Measurements from ENCODE around the gene MAP3K21. TPM values are rescaled to one million over a fixed set of nuclear protein-coding genes. Genes with fewer than 3 reads are reported as not detected.
A peak's percentile ranks its signal among the peaks of the same experiment; 100 is the strongest.

The MAP3K21 gene
- polyA plus RNA-seq, 3 donors: 0.38 to 2.7 (median 0.59) TPM

- H3K9ac ChIP-seq (ENCODE audit: insufficient read depth, low read length, poor library complexity, severe bottlenecking): no peak overlapping the region
- H4K20me1 ChIP-seq (ENCODE audit: insufficient read depth, low read length): no peaks in the 10 kb centered on the region
- Mint-ChIP-seq H3K4me1 (no peaks in the 10 kb centered on the region), H3K4me3 (no peak overlapping the region), H3K9me3 (peaks cover 0 to 2% (median 0%) of the 10 kb centered on the region in 7 donors), H3K36me3 (peaks cover 5 to 11% of the 10 kb centered on the region in 2 donors), H3K27me3 (ENCODE audit: low read depth in 3 of 3) (peaks cover 0 to 3% (median 0%) of the 10 kb centered on the region in 3 donors), H3K27ac (no peak overlapping the region)
- no peak overlapping the region for H3K4me2 ChIP-seq (replicated peaks; ENCODE audit: extremely low read depth, low read length, poor library complexity, severe bottlenecking)
- H3K27me3 ChIP-seq (ENCODE audit: control insufficient read depth in 2 of 2, insufficient read depth in 2 of 2, low read length in 2 of 2): no peaks in the 10 kb centered on the region
- H3K79me2 ChIP-seq (ENCODE audit: insufficient read depth, low read length): no peaks in the 10 kb centered on the region
- H3K4me3 ChIP-seq (replicated peaks in 1 of 3; ENCODE audit: low read depth in 2 of 3, low read length in 3 of 3): no peak overlapping the region
- H2AFZ ChIP-seq (ENCODE audit: insufficient read depth, low read depth, low read length, poor library complexity, severe bottlenecking): no peak overlapping the region
- no peak for TF ChIP-seq CTCF (IDR thresholded peaks at IDR 0.05)
- intact Hi-C loops (cut with micrococcal nuclease): no loop called here
- peaks cover 0 to 6% of the 10 kb centered on the region in 2 donors for H3K36me3 ChIP-seq (replicated peaks in 1 of 2; ENCODE audit: control insufficient read depth in 1 of 2, insufficient read depth in 2 of 2, low read length in 2 of 2)
- no peaks in the 10 kb centered on the region for H3K9me3 ChIP-seq (replicated peaks in 1 of 2; ENCODE audit: control insufficient read depth in 1 of 2, insufficient read depth in 1 of 2, low read length in 2 of 2)
- WGBS (ENCODE audit: insufficient coverage): no CpG with 5 or more reads among the region's 1 CpG
- H3K27ac ChIP-seq (ENCODE audit: low read depth in 1 of 2, low read length in 2 of 2): no peak overlapping the region
- no peaks in the 10 kb centered on the region for H3K4me1 ChIP-seq (ENCODE audit: control insufficient read depth in 1 of 2, insufficient read depth in 2 of 2, low read length in 2 of 2)
- DNase-seq: no peak
These were observed 36.5 kb downstream of the MAP3K21 start for GRCh38 chr1:233364026-233364425.

GRCh38 chr1:233364695-233365539, 37.4 kb downstream of the MAP3K21 start:
- Histone ChIP-seq H3K4me3 (replicated peaks in 1 of 3; ENCODE audit: low read depth in 2 of 3, low read length in 3 of 3) (no peak overlapping the region), H3K27ac (ENCODE audit: low read depth in 1 of 2, low read length in 2 of 2) (no peak overlapping the region), H3K79me2 (ENCODE audit: insufficient read depth, low read length) (no peaks in the 10 kb centered on the region), H3K4me1 (ENCODE audit: control insufficient read depth in 1 of 2, insufficient read depth in 2 of 2, low read length in 2 of 2) (no peaks in the 10 kb centered on the region), H3K4me2 (replicated peaks; ENCODE audit: extremely low read depth, low read length, poor library complexity, severe bottlenecking) (no peak overlapping the region), H2AFZ (ENCODE audit: insufficient read depth, low read depth, low read length, poor library complexity, severe bottlenecking) (no peak overlapping the region), H4K20me1 (ENCODE audit: insufficient read depth, low read length) (no peaks in the 10 kb centered on the region), H3K9ac (ENCODE audit: insufficient read depth, low read length, poor library complexity, severe bottlenecking) (no peak overlapping the region), H3K9me3 (replicated peaks in 1 of 2; ENCODE audit: control insufficient read depth in 1 of 2, insufficient read depth in 1 of 2, low read length in 2 of 2) (no peaks in the 10 kb centered on the region), H3K36me3 (replicated peaks in 1 of 2; ENCODE audit: control insufficient read depth in 1 of 2, insufficient read depth in 2 of 2, low read length in 2 of 2) (peaks cover 0 to 6% of the 10 kb centered on the region in 2 donors), H3K27me3 (ENCODE audit: control insufficient read depth in 2 of 2, insufficient read depth in 2 of 2, low read length in 2 of 2) (no peaks in the 10 kb centered on the region)
- H3K36me3 Mint-ChIP-seq: peaks cover 5 to 9% of the 10 kb centered on the region in 2 donors
- no peak overlapping the region for H3K27ac Mint-ChIP-seq
- peak; percentile 81 for TF ChIP-seq CTCF (IDR thresholded peaks at IDR 0.05)
- H3K27me3 Mint-ChIP-seq (ENCODE audit: low read depth in 3 of 3): no peaks in the 10 kb centered on the region
- 80% methylated on average over 1 of the region's 5 CpGs for WGBS (ENCODE audit: insufficient coverage)
- intact Hi-C loops (cut with micrococcal nuclease): no loop called here
- H3K9me3 Mint-ChIP-seq: peaks cover 0 to 2% (median 0%) of the 10 kb centered on the region in 7 donors
- H3K4me1 Mint-ChIP-seq: no peaks in the 10 kb centered on the region
- H3K4me3 Mint-ChIP-seq: no peak overlapping the region
- peak in 2 of 3 donors; percentile 6 to 18 for DNase-seq

Measured in CD14-positive monocyte (primary cell).